PFSK-1 (cell line): Measurements from ENCODE around the gene SLC9A9.

Experiments
- FOXP2 ChIP-seq: optimal IDR thresholded peaks from 2 replicates; pipeline ENCODE3; 2011; ENCODE audit warnings: borderline replicate concordance, control low read depth, inconsistent platforms; ENCODE audit not compliant: insufficient read depth; ENCODE audit errors: extremely low read length, extremely low read depth
- POLR2AphosphoS5 ChIP-seq: IDR thresholded peaks from 2 replicates; pipeline ENCODE4 v1.6.1; 2012; ENCODE audit warnings: low read depth, mild to moderate bottlenecking, control low read depth, low read length, moderate library complexity
- SIN3A ChIP-seq: IDR thresholded peaks from 2 replicates; pipeline ENCODE4 v1.6.1; 2012; ENCODE audit warnings: mild to moderate bottlenecking, low read length, moderate library complexity, borderline replicate concordance; ENCODE audit not compliant: insufficient read depth
- TAF1 ChIP-seq: IDR thresholded peaks from 2 replicates; pipeline ENCODE4 v1.6.1; 2012; ENCODE audit warnings: low read length, control low read depth, borderline replicate concordance; ENCODE audit not compliant: insufficient read depth
- TF ChIP-seq, protein P1 (sequence below), 2 experiments: IDR thresholded peaks; 2 replicates each; pipeline versions ENCODE4 v1.6.1 to v1.8.0; 2011 to 2012; ENCODE audit warnings: low read depth in 2 of 2, low read length in 2 of 2, control low read depth in 1 of 2, inconsistent platforms in 1 of 2, mild to moderate bottlenecking in 1 of 2, moderate library complexity in 1 of 2; ENCODE audit not compliant: insufficient read depth in 1 of 2

Gene SLC9A9

DNA sequence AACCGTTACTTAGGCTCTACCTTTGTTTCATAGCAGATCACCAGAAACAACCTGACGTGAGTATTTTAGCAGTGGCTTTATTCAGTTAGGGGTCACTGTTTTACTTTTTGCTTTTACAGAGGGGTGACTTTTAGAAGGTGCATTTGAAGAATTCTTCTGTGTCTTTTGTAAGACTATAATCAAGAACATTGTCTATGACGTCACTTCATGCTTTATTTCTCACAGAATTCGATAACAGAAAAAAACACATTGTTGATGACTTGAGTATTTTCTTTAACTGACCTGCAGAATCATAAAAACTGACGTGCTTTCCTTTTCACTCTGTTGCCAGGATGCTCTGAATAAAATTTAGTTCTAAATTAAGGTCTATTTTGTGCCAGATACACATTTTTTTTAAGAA lies 244.5 kb downstream of the SLC9A9 start:
- TF ChIP-seq, protein P1, sequence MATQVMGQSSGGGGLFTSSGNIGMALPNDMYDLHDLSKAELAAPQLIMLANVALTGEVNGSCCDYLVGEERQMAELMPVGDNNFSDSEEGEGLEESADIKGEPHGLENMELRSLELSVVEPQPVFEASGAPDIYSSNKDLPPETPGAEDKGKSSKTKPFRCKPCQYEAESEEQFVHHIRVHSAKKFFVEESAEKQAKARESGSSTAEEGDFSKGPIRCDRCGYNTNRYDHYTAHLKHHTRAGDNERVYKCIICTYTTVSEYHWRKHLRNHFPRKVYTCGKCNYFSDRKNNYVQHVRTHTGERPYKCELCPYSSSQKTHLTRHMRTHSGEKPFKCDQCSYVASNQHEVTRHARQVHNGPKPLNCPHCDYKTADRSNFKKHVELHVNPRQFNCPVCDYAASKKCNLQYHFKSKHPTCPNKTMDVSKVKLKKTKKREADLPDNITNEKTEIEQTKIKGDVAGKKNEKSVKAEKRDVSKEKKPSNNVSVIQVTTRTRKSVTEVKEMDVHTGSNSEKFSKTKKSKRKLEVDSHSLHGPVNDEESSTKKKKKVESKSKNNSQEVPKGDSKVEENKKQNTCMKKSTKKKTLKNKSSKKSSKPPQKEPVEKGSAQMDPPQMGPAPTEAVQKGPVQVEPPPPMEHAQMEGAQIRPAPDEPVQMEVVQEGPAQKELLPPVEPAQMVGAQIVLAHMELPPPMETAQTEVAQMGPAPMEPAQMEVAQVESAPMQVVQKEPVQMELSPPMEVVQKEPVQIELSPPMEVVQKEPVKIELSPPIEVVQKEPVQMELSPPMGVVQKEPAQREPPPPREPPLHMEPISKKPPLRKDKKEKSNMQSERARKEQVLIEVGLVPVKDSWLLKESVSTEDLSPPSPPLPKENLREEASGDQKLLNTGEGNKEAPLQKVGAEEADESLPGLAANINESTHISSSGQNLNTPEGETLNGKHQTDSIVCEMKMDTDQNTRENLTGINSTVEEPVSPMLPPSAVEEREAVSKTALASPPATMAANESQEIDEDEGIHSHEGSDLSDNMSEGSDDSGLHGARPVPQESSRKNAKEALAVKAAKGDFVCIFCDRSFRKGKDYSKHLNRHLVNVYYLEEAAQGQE (IDR thresholded peaks at IDR 0.05; ENCODE audit: insufficient read depth in 1 of 2, low read depth in 2 of 2, low read length in 2 of 2) = no peak
- no peak for TF ChIP-seq SIN3A
- no peak for TF ChIP-seq FOXP2
- TF ChIP-seq POLR2AphosphoS5 = no peak
- no peak for TF ChIP-seq TAF1

DNA sequence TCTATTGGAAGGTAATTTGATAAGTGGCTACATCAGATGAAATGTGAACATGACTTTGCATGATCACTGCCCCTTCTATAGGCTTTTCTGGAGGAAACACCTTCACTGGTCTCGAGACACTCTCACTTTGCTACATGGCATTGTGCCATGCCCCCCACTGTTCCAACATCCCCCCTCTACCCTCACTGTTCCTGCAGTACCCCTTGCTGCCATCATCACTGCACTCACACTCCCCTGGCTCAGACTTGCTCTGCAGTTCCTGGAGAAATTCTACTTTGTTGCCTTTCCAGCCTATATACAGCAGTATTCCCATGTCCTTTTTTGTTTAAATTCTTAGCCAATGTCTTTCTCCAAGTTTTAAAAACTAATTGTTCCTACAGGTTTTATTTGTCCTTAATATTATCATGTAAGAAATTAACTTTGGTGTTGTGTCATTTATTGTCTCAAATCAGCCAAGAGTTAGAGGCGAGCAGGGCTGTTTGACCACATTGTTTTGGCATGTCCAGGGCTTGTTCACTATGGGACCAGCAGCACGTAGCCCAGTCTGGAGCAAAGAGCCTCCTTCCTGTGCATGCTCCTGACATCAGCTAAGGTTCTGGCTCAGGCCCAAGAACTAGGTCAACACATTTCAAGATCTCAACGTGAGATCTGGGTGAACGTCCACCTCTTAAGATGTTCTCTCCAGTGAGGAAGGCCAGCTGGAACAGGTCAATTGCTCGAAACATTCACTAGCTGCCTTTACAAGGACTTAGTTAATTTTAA lies 246.4 kb downstream of the SLC9A9 start:
- TF ChIP-seq FOXP2 (no peak), TAF1 (no peak), SIN3A (no peak), POLR2AphosphoS5 (no peak)
- TF ChIP-seq, protein P1 (IDR thresholded peaks at IDR 0.05; ENCODE audit: insufficient read depth in 1 of 2, low read depth in 2 of 2, low read length in 2 of 2) = no peak

DNA sequence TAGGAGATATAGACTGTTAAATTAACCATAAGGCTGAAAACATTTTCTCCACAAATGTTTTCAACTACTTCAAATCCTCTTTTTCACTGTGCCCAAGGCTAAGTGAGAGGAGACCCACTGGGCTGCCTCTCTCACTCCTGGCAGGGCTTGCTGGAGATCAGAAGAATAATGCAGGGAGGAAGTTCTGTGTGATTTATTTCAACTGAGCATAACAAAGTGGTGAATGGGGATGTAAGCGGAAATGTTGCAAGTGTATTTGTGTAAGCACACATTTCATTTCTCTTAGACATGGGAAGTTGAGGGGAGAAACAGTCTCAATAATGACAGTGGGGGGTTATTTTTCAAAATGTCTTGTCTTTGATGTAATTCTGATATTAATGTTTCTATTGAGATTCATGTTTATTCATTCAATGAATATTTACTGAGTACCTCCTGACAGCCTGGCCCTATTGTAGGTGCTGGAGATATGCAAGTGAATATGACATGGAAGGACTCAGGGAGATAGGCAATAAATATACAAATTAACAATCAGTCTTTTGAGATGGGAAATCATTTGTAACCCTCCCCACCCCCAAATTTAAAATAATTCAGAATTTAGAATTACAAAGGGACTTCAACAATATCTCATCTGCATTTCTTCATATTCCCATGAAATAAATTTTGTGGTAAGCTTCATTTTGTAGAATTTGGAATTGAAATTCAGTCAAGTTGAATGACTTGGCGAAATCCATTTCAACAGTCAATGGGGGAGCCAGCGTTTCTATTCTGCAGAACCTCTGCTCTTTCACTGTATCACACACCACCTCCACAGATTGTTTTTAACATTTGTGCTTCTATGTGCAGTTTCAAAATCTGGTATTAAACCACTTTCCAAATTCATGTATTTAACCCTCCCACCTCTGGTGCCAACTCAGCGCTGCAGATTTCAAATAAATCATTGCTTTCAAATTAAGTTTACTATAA lies 247.2 kb downstream of the SLC9A9 start:
- no peak for TF ChIP-seq TAF1
- no peak for TF ChIP-seq SIN3A
- TF ChIP-seq, protein P1 (IDR thresholded peaks at IDR 0.05; ENCODE audit: insufficient read depth in 1 of 2, low read depth in 2 of 2, low read length in 2 of 2) = no peak
- no peak for TF ChIP-seq POLR2AphosphoS5
- no peak for TF ChIP-seq FOXP2

DNA sequence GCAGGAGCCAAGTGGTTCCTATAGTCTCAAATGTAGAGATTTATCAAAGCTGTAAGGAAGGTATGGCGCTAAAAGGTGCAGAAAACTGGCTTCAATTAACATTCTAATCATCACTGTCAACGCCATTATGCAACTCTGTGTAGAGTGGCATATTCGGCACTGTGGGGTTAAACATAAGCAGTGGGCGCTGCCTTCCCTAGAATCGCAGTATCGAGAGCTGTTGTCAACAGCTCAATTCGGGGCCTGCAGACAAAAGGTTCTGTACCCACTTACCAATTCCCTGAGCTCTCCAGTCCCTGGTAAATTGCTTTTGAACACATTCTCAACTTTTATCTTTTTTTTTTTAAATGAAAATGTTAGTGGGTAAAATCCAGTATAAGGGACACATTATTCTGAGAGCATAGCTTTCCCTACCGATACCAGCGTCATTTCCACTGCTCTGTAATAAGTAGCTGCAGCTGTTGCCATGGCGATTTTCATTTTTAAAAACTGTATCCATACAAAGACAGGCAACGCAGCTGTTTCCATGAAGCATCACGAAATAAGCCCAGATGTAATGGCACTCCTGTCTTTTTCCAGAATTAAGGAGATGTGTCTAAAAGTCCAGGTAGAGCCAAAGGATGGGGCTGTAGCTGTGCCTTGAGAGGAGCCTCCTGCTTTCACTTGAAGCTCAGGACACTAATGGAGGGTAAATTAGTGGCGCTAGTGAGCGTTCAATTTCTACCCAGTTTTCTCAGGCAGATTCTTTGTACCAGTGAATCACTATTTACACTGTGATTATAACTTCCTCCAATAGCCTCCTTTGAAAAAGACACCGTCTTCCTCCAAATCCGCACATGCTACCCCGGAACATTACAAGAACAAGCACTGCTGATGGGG lies 250.3 kb downstream of the SLC9A9 start:
- TF ChIP-seq FOXP2 = no peak
- no peak for TF ChIP-seq TAF1
- no peak for TF ChIP-seq SIN3A
- no peak for TF ChIP-seq POLR2AphosphoS5
- TF ChIP-seq, protein P1 (IDR thresholded peaks at IDR 0.05; ENCODE audit: insufficient read depth in 1 of 2, low read depth in 2 of 2, low read length in 2 of 2) = no peak
